Gastroesophageal sphincter (tissue), 3 donors: ENCODE data around the gene MAPK14.

Experiments
- EP300 ChIP-seq: sonication (generic); formaldehyde crosslinking; IDR thresholded peaks from one replicate; pipeline ENCODE4 v1.6.1; 2017; ENCODE audit warnings: antibody characterized with exemption, mild to moderate bottlenecking
- POLR2A ChIP-seq, 2 donors: fragments of 450-650 bp; IDR thresholded peaks; one replicate each; pipeline ENCODE4 v1.6.1; 2017; ENCODE audit warnings: antibody characterized with exemption in 2 of 2, mild to moderate bottlenecking in 2 of 2, moderate library complexity in 1 of 2
- POLR2AphosphoS5 ChIP-seq: sonication (generic); formaldehyde crosslinking; IDR thresholded peaks from one replicate; pipeline ENCODE4 v1.6.1; 2017; ENCODE audit warnings: antibody characterized with exemption
- TF ChIP-seq, protein P1 (sequence below), 4 experiments: fragments of 200-600 bp in 2 of 4; fragments of 450-650 bp in 2 of 4; sonication (generic) in 1 of 4; IDR thresholded peaks; one replicate each; pipeline ENCODE4 v1.5.1; 2017 to 2019; ENCODE audit warnings: antibody characterized with exemption in 4 of 4, mild to moderate bottlenecking in 2 of 4, moderate library complexity in 2 of 4

DNA sequence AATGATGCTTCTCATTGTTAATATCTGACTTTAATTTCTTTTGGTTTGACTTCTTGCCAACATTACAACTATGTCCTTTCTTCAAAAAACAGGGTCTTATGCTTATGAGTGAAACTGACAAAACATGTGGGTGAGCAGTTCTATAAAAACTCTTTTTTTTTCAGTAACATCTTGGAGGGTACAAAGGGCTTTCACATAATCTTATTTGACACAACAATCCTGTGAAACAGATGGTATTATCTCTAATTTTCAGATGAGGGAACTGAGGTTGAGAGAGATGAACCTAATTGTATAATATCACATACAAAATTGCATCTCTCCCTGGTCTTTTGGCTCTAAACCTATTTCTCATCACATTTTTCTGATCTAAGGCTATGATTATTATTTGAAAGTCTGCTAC, 38.3 kb downstream of the MAPK14 start:
- TF ChIP-seq POLR2A (IDR thresholded peaks at IDR 0.05) = no peak
- TF ChIP-seq, protein P1, sequence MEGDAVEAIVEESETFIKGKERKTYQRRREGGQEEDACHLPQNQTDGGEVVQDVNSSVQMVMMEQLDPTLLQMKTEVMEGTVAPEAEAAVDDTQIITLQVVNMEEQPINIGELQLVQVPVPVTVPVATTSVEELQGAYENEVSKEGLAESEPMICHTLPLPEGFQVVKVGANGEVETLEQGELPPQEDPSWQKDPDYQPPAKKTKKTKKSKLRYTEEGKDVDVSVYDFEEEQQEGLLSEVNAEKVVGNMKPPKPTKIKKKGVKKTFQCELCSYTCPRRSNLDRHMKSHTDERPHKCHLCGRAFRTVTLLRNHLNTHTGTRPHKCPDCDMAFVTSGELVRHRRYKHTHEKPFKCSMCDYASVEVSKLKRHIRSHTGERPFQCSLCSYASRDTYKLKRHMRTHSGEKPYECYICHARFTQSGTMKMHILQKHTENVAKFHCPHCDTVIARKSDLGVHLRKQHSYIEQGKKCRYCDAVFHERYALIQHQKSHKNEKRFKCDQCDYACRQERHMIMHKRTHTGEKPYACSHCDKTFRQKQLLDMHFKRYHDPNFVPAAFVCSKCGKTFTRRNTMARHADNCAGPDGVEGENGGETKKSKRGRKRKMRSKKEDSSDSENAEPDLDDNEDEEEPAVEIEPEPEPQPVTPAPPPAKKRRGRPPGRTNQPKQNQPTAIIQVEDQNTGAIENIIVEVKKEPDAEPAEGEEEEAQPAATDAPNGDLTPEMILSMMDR (IDR thresholded peaks at IDR 0.05) = no peak
- no peak for TF ChIP-seq POLR2AphosphoS5
- no peak for TF ChIP-seq EP300
